Measurements from ENCODE around the gene PSMB1. TPM values are rescaled to one million over a fixed set of nuclear protein-coding genes. Genes with fewer than 3 reads are reported as not detected.

PSMB1 gene
- total and polyA plus RNA-seq, 2 experiments from 2014 or later = 247 to 411 TPM

DNA sequence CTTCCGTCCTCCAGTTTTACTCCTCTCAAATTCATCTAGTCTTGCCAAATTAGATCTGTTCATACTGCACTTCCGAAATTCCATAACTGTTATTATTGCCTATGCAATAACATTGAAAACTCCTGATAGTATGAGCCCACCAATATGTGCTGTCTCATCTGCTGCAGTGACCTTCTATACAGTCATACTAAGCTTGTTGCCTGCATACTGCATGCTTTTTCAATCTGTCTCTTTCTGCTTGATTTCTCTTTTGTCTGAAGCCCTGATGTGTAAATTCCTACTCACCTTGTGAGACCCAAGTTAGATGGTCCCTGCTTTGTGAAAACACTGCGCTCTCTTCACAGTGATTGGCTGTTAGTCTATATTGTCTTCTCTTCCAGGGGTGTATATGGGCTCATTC, 2.2 kb upstream of the PSMB1 start:
- no peaks in the 10 kb centered on the region for H3F3A ChIP-seq (ENCODE audit: insufficient read depth)
- H4K20me1 ChIP-seq (ENCODE audit: insufficient read depth) = peaks cover 9% of the 10 kb centered on the region; the same call in 1 of the 2 replicates
- DNase-seq = peak; percentile 13
- no peaks in the 10 kb centered on the region for H3K9me2 ChIP-seq (ENCODE audit: insufficient read depth)
- H3K27me3 ChIP-seq (replicated peaks; ENCODE audit: insufficient read depth) = no peaks in the 10 kb centered on the region
- H3K4me3 ChIP-seq = peak overlapping the region; percentile 93
- no peaks in the 10 kb centered on the region for H3K9me3 ChIP-seq (ENCODE audit: low read depth)
- no peak overlapping the region for H3K27ac ChIP-seq
- TF ChIP-seq EZH2phosphoT487 (IDR thresholded peaks at IDR 0.05; ENCODE audit: insufficient read depth, low read depth) (no peak), EZH2 (IDR thresholded peaks at IDR 0.05; ENCODE audit: insufficient read depth, poor library complexity, severe bottlenecking) (no peak)
- H3K36me3 ChIP-seq (ENCODE audit: low read depth) = no peaks in the 10 kb centered on the region
- H3K9ac ChIP-seq = peak overlapping the region; percentile 96
- H3K4me2 ChIP-seq (ENCODE audit: unreplicated experiment) = peak overlapping the region; percentile 98
- H3K79me2 ChIP-seq (ENCODE audit: insufficient read depth) = peaks cover 88% of the 10 kb centered on the region
- WGBS, 2 experiments (ENCODE audit: low coverage in 1 of 2, low lambda C conversion rate in 2 of 2, missing lambda C conversion rate in 2 of 2) = 53 to 57% methylated on average over 3 of the region's 3 CpGs
- in situ Hi-C loops (cut with MboI) = no loop called here
- H3K4me1 ChIP-seq (ENCODE audit: insufficient read depth) = peaks cover 28% of the 10 kb centered on the region
- no peak overlapping the region for H2AFZ ChIP-seq

DNA sequence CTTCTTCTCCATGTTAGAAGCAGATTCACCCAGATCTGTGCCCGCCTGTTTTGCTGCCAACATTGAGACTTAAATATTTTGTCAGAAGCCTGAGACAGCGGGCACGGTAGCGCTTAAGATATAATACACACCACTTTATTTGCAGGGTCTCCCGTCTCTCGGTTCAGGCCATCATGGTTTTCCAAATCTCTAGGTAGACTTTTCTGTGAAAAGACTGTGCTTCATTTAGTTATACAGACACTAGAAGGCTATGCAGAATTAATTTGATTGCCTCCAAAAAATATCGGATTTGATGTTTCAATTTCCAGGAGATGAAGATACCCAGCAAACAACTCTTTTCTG, 1.7 kb upstream of the PSMB1 start:
- H3K9ac ChIP-seq = peak overlapping the region; percentile 96
- TF ChIP-seq EZH2phosphoT487 (IDR thresholded peaks at IDR 0.05; ENCODE audit: insufficient read depth, low read depth) = no peak
- TF ChIP-seq EZH2 (IDR thresholded peaks at IDR 0.05; ENCODE audit: insufficient read depth, poor library complexity, severe bottlenecking) = no peak
- no peaks in the 10 kb centered on the region for H3K36me3 ChIP-seq (ENCODE audit: low read depth)
- H3K4me2 ChIP-seq (ENCODE audit: unreplicated experiment) = peak overlapping the region; percentile 98
- WGBS, 2 experiments (ENCODE audit: low coverage in 1 of 2, low lambda C conversion rate in 2 of 2, missing lambda C conversion rate in 2 of 2) = 1% methylated on average over 7 of the region's 7 CpGs
- H3K27ac ChIP-seq = peak overlapping the region; percentile 95
- H3K9me2 ChIP-seq (ENCODE audit: insufficient read depth) = no peaks in the 10 kb centered on the region
- peaks cover 88% of the 10 kb centered on the region for H3K79me2 ChIP-seq (ENCODE audit: insufficient read depth)
- H3K9me3 ChIP-seq (ENCODE audit: low read depth) = no peaks in the 10 kb centered on the region
- H2AFZ ChIP-seq = peak overlapping the region; percentile 99
- peaks cover 33% of the 10 kb centered on the region for H3K4me1 ChIP-seq (ENCODE audit: insufficient read depth)
- no peaks in the 10 kb centered on the region for H3F3A ChIP-seq (ENCODE audit: insufficient read depth)
- H4K20me1 ChIP-seq (ENCODE audit: insufficient read depth) = peaks cover 13% of the 10 kb centered on the region; the same call in 1 of the 2 replicates
- in situ Hi-C loops (cut with MboI) = no loop called here
- H3K27me3 ChIP-seq (replicated peaks; ENCODE audit: insufficient read depth) = no peaks in the 10 kb centered on the region
- peak overlapping the region; percentile 93 for H3K4me3 ChIP-seq
- no peak for DNase-seq

DNA sequence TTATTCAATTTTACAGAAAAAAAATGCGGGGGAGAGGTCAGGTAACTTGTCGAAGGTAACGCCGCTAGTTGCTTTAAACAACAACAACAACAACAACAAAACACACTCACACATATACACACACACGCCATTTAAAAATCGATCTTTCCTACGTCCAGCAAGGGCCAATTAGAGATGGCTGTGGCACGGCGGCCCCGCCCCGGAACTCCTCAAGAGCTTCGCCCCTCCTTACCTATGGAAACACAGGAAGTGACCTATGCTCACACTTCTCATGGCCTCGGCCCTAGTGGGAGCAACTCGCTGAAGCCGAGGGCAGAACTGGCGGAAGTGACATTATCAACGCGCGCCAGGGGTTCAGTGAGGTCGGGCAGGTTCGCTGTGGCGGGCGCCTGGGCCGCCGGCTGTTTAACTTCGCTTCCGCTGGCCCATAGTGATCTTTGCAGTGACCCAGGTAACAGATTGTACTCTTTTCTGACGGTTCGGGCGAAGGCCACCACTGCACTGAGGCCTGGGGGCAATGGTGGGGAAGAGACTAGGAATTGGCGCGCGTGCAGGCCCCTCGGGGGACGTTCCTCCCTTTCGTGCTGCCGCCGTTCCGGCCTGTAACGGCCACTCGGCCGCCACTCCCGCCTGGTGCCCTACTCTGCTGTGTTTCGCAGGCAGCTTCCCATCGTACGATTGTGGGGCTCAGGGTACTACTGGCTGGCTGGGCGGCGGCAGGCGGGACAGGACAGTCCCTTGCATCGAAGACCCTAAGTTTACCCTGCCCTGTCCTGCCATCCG, 1.1 kb upstream of the PSMB1 start, which contains the start of gene TBP:
TBP (plus strand) TSS at position 357 of the 783 bp plus-strand sequence. CDS start 2,661 bp downstream, outside the sequence.
- WGBS, 2 experiments (ENCODE audit: low coverage in 1 of 2, low lambda C conversion rate in 2 of 2, missing lambda C conversion rate in 2 of 2) = 0 to 1% methylated on average over 49 to 50 of the region's 51 CpGs

DNA sequence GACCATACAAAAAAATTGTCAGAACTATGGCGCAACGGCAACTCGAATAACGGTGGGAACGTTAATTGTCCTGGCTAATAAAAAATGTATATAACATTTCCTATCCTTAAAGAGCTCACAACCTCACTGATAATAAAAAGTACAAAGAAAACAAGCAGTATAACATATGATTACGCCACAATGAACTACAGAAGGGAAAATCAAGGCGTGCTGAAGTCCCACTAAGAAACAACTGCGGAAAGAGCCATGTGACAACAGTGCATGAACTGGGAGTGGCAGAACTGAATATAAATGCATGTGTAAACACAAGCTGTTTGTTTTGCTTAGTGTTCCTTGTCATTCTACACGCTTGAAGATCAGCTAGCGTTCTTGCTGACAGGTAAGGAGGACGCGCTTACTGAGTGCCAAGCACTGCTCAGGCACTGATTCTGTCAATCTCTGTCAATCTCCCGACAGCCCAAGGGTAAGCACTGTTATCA, 466 bp upstream of the PSMB1 start:
- H3K36me3 ChIP-seq (ENCODE audit: low read depth) = peaks cover 3% of the 10 kb centered on the region
- H3K9me3 ChIP-seq (ENCODE audit: low read depth) = no peaks in the 10 kb centered on the region
- peaks cover 13% of the 10 kb centered on the region; the same call in 1 of the 2 replicates for H4K20me1 ChIP-seq (ENCODE audit: insufficient read depth)
- peak overlapping the region; percentile 99 for H2AFZ ChIP-seq
- peak overlapping the region; percentile 94 for H3K4me2 ChIP-seq (ENCODE audit: unreplicated experiment)
- H3K27me3 ChIP-seq (replicated peaks; ENCODE audit: insufficient read depth) = no peaks in the 10 kb centered on the region
- H3K9ac ChIP-seq = peak overlapping the region; percentile 96
- H3K79me2 ChIP-seq (ENCODE audit: insufficient read depth) = peaks cover 88% of the 10 kb centered on the region
- H3K4me1 ChIP-seq (ENCODE audit: insufficient read depth) = peaks cover 37% of the 10 kb centered on the region
- 0 out of 2 replicates have a peak, but pooled peaks cover 3% of the 10 kb centered on the region for H3F3A ChIP-seq (ENCODE audit: insufficient read depth)
- TF ChIP-seq EZH2phosphoT487 (IDR thresholded peaks at IDR 0.05; ENCODE audit: insufficient read depth, low read depth) (no peak), EZH2 (IDR thresholded peaks at IDR 0.05; ENCODE audit: insufficient read depth, poor library complexity, severe bottlenecking) (no peak)
- DNase-seq = peak; percentile 77
- H3K9me2 ChIP-seq (ENCODE audit: insufficient read depth) = no peaks in the 10 kb centered on the region
- H3K4me3 ChIP-seq = peak overlapping the region; percentile 93
- peak overlapping the region; percentile 95 for H3K27ac ChIP-seq
- WGBS, 2 experiments (ENCODE audit: low coverage in 1 of 2, low lambda C conversion rate in 2 of 2, missing lambda C conversion rate in 2 of 2) = 0 to 1% methylated on average over 13 of the region's 13 CpGs
- in situ Hi-C loops (cut with MboI) = no loop called here

More for the DNA sequence above, 1.1 kb upstream of the PSMB1 start, which contains the start of gene TBP:
- H3K9ac ChIP-seq = peak within 1 kb of the TSS; percentile 96
- H3K9me2 ChIP-seq (ENCODE audit: insufficient read depth) = no peaks in the 10 kb centered on the region
- H3K4me3 ChIP-seq = peak within 1 kb of the TSS; percentile 93
- H2AFZ ChIP-seq = peak within 1 kb of the TSS; percentile 99
- H3K4me1 ChIP-seq (ENCODE audit: insufficient read depth) = peaks cover 37% of the 10 kb centered on the region
- H4K20me1 ChIP-seq (ENCODE audit: insufficient read depth) = peaks cover 13% of the 10 kb centered on the region; the same call in 1 of the 2 replicates
- peak within 1 kb of the TSS; percentile 95 for H3K27ac ChIP-seq
- peak within 1 kb of the TSS; percentile 98 for H3K4me2 ChIP-seq (ENCODE audit: unreplicated experiment)
- peak; percentile 100 for DNase-seq
- peaks cover 88% of the 10 kb centered on the region for H3K79me2 ChIP-seq (ENCODE audit: insufficient read depth)
- TF ChIP-seq EZH2 (IDR thresholded peaks at IDR 0.05; ENCODE audit: insufficient read depth, poor library complexity, severe bottlenecking) = no peak
- TF ChIP-seq EZH2phosphoT487 (IDR thresholded peaks at IDR 0.05; ENCODE audit: insufficient read depth, low read depth) = no peak
- no peaks in the 10 kb centered on the region for H3K9me3 ChIP-seq (ENCODE audit: low read depth)
- no peaks in the 10 kb centered on the region for H3K36me3 ChIP-seq (ENCODE audit: low read depth)
- no peaks in the 10 kb centered on the region for H3F3A ChIP-seq (ENCODE audit: insufficient read depth)
- no peaks in the 10 kb centered on the region for H3K27me3 ChIP-seq (replicated peaks; ENCODE audit: insufficient read depth)
- in situ Hi-C loops (cut with MboI) = no loop called here

Data from GM23248 (cell line).